ENCODE data around the gene CBX8. TPM values are rescaled to one million over a fixed set of nuclear protein-coding genes. Genes with fewer than 3 reads are reported as not detected.

Gene CBX8
- total and polyA plus RNA-seq, 5 experiments from 2014 or later, result 0.13 to 2.4 (median 1.4) TPM

DNA sequence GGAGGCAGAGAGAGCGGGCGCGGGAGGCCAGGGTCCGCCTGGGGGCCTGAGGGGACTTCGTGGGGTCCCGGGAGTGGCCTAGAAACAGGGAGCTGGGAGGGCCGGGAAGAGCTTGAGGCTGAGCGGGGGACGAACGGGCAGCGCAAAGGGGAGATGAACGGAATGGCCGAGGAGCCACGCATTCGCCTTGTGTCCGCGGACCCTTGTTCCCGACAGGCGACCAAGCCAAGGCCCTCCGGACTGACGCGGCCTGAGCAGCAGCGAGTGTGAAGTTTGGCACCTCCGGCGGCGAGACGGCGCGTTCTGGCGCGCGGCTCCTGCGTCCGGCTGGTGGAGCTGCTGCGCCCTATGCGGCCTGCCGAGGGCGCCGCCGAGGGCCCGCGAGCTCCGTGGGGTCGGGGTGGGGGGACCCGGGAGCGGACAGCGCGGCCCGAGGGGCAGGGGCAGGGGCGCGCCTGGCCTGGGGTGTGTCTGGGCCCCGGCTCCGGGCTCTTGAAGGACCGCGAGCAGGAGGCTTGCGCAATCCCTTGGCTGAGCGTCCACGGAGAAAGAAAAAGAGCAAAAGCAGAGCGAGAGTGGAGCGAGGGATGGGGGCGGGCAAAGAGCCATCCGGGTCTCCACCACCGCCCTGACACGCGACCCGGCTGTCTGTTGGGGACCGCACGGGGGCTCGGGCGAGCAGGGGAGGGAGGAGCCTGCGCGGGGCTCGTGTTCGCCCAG is 43.6 kb upstream of the CBX8 start:
- Mint-ChIP-seq H3K9me3 (peaks cover 0 to 2% (median 0%) of the 10 kb centered on the region in 9 donors), H3K4me1 (peaks cover 16 to 60% (median 46%) of the 10 kb centered on the region in 4 donors)

DNA sequence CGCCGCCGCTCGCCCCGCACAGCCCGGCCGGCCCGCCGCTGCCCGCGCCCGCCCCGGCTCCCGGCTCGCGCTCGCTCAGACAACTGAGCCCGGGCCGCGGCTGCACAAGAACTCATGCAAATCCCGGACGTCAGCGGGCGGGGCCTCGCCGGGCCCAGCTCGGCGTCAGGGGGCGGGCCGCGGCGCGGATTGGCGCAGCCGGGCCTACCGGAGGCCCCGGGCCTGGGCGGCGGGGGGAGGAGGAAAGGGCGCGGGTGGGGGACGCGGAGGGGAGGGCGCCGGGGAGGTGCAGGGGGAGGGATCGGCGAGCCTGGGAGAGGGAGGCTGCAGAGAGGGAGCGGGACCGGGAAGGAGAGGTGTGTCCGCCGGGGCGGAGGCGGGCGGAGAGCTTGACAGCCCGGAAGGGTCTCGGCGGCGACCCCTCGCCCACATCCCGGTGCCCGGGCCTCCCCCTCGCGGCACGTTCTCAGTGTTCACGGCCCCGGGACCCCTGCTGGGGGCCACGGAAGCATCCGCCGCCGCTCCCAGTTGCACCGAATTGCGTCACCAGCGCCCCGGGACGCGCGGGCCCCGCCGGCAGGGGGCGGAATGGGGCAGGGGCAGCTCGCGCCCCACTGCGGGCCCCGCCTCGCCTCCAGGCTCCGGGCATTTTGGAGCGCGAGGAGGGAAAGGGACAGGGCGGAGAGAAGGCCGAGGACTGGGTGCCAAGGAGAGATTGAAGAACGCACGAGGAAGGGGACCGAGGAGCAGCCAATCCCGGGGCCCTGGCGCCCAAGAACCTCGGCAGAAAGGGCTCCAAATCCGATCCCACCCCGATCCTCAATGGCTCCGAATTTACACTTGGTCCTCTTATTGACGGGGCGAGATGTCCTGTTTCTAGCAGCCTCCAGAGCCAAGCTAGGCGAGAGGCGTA is 42.7 kb upstream of the CBX8 start, which contains the start of gene CBX4:
CBX4 (minus strand) TSS at position 85 of the 913 bp plus-strand sequence. CDS start 189 bp downstream, outside the sequence.
- peak within 1 kb of the TSS; percentile 94 to 100 (median 97) for H3K4me3 Mint-ChIP-seq
- H3K36me3 Mint-ChIP-seq, result peaks cover 0 to 12% (median 4%) of the 10 kb centered on the region in 3 donors
- peaks cover 0 to 2% (median 0%) of the 10 kb centered on the region in 9 donors for H3K9me3 Mint-ChIP-seq
- ATAC-seq (peak; percentile 73 to 75), DNase-seq (peak; percentile 78 to 94 (median 88))
- H3K27me3 Mint-ChIP-seq, result peaks cover 7 to 33% (median 13%) of the 10 kb centered on the region in 5 donors
- peaks cover 19 to 63% (median 50%) of the 10 kb centered on the region in 4 donors for H3K4me1 Mint-ChIP-seq
- POLR2A ChIA-PET, result interaction anchor here (0.5 to 9.0 kb wide), 15 partner anchors 9 to 1796 kb away, joined by 3 to 152 read pairs (median 5); partner anchors contain the start of genes CBX2 and CBX8
- peak within 1 kb of the TSS; percentile 95 to 99 (median 98) for H3K27ac Mint-ChIP-seq

More for the DNA sequence above, 43.6 kb upstream of the CBX8 start:
- POLR2A ChIA-PET, result interaction anchor here (0.6 to 9.0 kb wide), 10 partner anchors 9 to 157 kb away, joined by 3 to 152 read pairs (median 9); partner anchors contain the start of genes CBX2 and CBX8
- Mint-ChIP-seq H3K4me3 (peak overlapping the region; percentile 38 to 97 (median 65)), H3K27me3 (peaks cover 7 to 37% (median 13%) of the 10 kb centered on the region in 5 donors), H3K27ac (peak overlapping the region in 3 of 10 donors; percentile 32 to 73 (median 65)), H3K36me3 (peaks cover 0 to 5% (median 0%) of the 10 kb centered on the region in 3 donors)
- ATAC-seq, result no peak
- peak in 3 of 10 donors; percentile 23 to 40 (median 35) for DNase-seq

DNA sequence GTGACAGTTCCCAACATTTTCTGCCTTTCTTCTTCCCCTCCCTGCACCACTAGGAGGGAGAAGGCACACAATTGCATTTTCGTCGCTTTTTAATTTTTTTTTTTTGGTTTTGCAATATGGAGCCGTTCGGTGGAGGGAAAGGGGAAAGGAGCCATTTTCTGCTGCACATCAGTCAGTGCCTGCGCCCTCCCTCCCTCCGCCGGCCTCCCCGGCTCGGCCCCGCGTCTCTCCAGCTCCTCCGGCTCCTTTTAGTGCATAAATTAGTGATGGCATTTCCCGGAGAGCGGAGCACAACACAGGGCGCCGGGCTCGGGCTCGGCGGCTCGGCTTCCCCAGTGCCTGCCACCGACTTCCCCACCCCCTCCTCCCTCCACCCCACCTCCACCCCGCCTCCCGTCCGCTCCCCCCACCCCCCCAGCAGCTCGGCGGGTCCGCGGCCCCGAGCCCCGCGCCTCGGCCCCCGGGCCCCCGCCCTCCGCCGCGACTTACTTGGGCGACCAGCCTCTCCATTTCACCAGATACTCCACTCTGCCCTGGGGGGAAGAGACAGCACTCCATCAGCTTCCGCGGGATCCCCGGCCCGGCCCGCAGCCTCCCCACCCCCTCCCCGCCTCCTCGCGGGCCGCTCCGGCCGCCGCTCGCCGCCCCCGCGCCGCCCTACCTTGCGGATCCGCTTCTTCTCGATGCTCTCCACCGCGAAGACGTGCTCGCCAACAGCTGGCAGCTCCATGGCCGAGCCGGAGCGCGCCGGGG is 41.8 kb upstream of the CBX8 start:
- H3K36me3 Mint-ChIP-seq, result peaks cover 0 to 19% (median 5%) of the 10 kb centered on the region in 3 donors
- ATAC-seq (peak; percentile 35 to 39), DNase-seq (peak; percentile 40 to 84 (median 58))

DNA sequence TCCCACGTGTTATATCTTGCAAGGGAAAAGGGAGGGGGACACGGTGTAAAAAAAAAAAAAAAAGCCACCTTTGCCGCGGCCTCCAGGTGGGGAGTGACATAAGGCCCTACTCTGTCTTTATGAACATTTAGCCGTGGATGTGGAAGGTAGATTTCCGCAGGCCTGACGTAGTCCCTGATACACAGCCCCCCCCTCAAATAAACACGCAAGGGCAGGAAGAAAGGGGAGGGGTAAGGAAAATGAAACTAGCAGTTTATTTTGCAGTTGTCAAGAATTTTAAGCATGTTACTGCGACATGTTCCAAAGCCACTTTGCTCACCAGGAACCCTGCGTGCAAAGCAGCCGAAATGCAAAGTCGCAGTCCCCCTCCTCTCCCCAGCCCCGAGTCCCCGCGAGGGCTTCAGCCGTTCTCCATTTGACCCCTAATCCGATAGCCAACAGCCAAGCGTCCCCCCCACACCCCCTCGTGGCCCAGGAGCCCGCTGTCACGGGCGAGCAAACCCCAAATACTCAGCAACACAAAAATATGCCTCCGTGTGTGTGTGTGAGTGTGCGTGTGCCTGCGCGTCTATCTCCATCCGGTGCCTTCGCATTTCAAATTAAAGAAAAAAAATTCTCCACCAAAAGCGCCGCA is 41.1 kb upstream of the CBX8 start:
- Mint-ChIP-seq H3K4me3 (peak overlapping the region; percentile 94 to 100 (median 97)), H3K4me1 (peaks cover 20 to 63% (median 53%) of the 10 kb centered on the region in 4 donors), H3K27ac (peak overlapping the region; percentile 95 to 99 (median 98)), H3K27me3 (peaks cover 3 to 28% (median 10%) of the 10 kb centered on the region in 5 donors), H3K9me3 (peaks cover 0 to 2% (median 0%) of the 10 kb centered on the region in 9 donors), H3K36me3 (peaks cover 0 to 24% (median 8%) of the 10 kb centered on the region in 3 donors)
- ATAC-seq (peak; percentile 15 to 22), DNase-seq (peak in 8 of 10 donors; percentile 20 to 82 (median 54))
- POLR2A ChIA-PET, result interaction anchor here (0.6 to 9.0 kb wide), 17 partner anchors 8 to 1032 kb away, joined by 3 to 152 read pairs (median 4); partner anchors contain the start of gene CBX8

More for the DNA sequence above, 41.8 kb upstream of the CBX8 start:
- Mint-ChIP-seq H3K4me3 (peak overlapping the region; percentile 94 to 100 (median 97)), H3K27me3 (peaks cover 6 to 33% (median 13%) of the 10 kb centered on the region in 5 donors), H3K9me3 (peaks cover 0 to 2% (median 0%) of the 10 kb centered on the region in 9 donors), H3K4me1 (peaks cover 20 to 63% (median 51%) of the 10 kb centered on the region in 4 donors), H3K27ac (peak overlapping the region; percentile 95 to 99 (median 98))
- POLR2A ChIA-PET, result interaction anchor here (0.5 to 9.0 kb wide), 14 partner anchors 8 to 1797 kb away, joined by 3 to 152 read pairs (median 5); partner anchors contain the start of genes CBX2 and CBX8

DNA sequence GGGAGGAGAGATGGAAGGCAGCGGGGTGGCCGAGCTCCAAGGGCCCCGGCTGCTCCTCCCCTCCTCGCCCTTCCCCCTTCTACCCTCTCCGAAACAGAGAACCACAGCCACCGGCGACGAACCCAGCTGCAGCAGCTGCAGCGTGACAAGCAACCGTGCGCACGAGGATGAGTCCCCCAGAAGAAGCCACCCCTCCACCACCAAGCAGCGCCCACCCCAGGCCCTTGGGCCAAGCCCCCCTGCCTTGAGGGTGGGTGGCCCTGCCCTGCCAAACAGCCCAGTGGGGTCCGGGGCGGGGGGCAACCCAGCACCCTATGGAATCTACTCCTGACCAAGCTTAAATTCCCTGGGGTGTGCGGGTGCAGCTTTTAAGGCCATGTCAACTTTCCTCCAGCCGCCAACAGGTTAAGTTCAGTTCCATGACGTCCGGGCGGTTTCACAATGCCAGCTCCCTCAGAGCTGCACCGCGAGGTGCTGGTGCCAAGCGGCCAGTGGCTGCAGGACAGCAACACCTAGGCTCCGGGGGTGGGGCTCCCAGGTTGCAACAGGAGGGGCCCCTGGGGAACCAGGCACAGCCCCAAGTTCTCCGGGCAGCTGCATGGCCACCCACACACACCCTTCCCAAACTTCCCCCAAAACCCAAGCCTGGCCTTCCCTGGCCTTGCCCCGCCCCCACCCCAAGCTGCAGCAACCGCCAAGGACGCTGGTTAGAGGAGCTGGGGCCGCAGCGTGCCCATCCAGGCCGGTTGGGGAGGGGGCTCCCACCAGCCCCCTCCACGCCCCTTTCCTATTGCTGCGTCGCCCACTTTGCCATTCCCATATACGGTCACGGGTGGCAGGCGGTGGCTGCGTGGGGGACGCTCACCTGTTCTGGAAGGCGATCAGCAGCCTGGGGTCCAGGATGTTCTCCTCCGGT is 40.4 kb upstream of the CBX8 start:
- DNase-seq (peak in 9 of 10 donors; percentile 28 to 74 (median 50)), ATAC-seq (peak in 1 of 2 donors; percentile 5)
- Mint-ChIP-seq H3K4me3 (peak overlapping the region; percentile 94 to 100 (median 97)), H3K36me3 (peaks cover 0 to 26% (median 8%) of the 10 kb centered on the region in 3 donors), H3K27ac (peak overlapping the region; percentile 95 to 99 (median 98)), H3K9me3 (peaks cover 0 to 2% (median 0%) of the 10 kb centered on the region in 9 donors), H3K27me3 (peaks cover 2 to 20% (median 6%) of the 10 kb centered on the region in 5 donors), H3K4me1 (peaks cover 18 to 58% (median 48%) of the 10 kb centered on the region in 4 donors)
- POLR2A ChIA-PET, result interaction anchor here (0.5 to 9.0 kb wide), 18 partner anchors 11 to 1879 kb away, joined by 3 to 152 read pairs (median 4); partner anchors contain the start of genes CBX2, CBX8, GAA and TNRC6C

DNA sequence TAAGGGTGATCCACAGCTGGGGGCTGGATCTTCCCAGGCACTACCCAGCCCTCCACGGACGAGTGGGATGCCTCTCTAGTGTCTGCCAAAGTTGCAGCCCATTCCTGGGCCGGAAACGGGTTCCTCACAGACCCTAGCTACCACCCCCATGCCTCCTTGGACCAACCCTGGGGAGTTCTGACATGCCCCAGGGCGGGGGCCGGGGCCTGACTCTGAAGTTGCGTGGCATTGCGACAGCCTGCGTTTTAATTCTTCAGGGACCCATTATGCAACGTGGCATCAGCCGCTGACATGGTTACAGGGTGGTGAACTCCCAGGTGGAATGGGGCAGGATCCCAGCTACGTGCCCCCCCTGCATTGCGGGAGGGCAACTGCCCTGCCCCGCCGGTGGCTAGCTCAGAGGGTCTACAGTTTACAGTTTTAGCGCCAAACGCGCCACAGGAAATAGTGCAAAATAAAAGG is 39.7 kb upstream of the CBX8 start:
- Mint-ChIP-seq H3K9me3 (peaks cover 0 to 2% (median 0%) of the 10 kb centered on the region in 9 donors), H3K4me3 (peak overlapping the region; percentile 78 to 100 (median 97)), H3K4me1 (peaks cover 15 to 53% (median 43%) of the 10 kb centered on the region in 4 donors), H3K36me3 (peaks cover 0 to 26% (median 8%) of the 10 kb centered on the region in 3 donors), H3K27me3 (peaks cover 0 to 15% (median under 1%) of the 10 kb centered on the region in 5 donors), H3K27ac (peak overlapping the region in 7 of 10 donors; percentile 19 to 96 (median 67))
- no peak for DNase-seq
- POLR2A ChIA-PET, result interaction anchor here (0.5 to 9.0 kb wide), 15 partner anchors 10 to 1878 kb away, joined by 3 to 152 read pairs (median 4); partner anchors contain the start of genes CBX2, CBX8, GAA and TNRC6C
- ATAC-seq, result no peak

DNA sequence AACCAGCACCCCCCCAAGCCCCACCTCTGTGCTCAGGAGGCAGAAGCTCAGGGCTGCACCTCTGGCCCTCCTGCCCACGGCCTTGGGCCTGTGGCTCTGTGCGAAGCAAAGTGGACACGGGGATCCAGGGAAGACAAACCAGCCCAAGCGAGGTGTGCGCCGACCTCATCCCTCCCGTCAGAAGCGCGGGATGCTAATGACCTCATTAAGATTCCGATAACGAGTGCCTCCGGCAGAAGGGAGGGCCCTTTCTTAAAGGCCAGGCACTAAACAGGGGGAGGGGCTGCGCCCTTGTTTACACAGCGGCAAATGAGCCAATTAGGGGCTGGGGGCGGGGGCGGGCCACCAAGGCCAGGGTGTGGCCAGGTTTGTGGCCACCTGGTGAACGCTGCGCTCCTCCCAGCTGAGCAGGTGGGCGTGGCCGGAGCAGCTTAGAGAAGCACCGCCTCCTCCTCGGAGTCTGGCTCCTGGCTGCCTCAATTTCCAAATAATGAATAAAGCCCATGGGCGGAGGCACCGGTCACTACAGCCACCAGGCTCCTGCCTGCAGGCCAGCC is 39.2 kb upstream of the CBX8 start:
- ATAC-seq (no peak), DNase-seq (no peak)
- peaks cover 15 to 53% (median 43%) of the 10 kb centered on the region in 4 donors for H3K4me1 Mint-ChIP-seq

DNA sequence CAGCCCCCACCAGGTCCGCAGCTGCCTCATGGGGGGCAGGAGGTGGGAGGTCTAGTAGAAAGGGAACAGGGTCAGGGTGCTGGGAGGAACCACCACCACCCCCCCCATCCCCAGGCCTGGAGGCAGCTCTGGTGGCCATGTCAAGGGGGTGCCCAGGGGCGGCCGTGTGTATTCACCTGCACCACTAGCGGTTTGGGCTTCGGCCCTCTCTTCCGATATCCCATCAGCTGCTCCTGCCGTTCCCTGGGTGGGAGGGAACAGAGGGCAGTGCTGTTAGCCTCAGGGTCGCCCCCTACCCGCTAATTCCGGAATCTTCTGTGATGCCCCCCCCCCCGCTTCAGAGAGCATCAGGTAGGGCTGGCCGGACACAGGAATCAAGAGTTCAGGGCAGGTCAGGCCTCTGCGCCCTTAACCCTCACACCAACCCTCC is 38.6 kb upstream of the CBX8 start:
- H3K36me3 Mint-ChIP-seq, result peaks cover 0 to 23% (median 8%) of the 10 kb centered on the region in 3 donors
- DNase-seq, result peak in 1 of 10 donors; percentile 62
- peaks cover 0 to 5% (median 0%) of the 10 kb centered on the region in 5 donors for H3K27me3 Mint-ChIP-seq
- H3K4me3 Mint-ChIP-seq, result peak overlapping the region in 6 of 10 donors; percentile 20 to 100 (median 50)
- H3K27ac Mint-ChIP-seq, result peak overlapping the region in 1 of 10 donors; percentile 56
- peaks cover 15 to 48% (median 40%) of the 10 kb centered on the region in 4 donors for H3K4me1 Mint-ChIP-seq
- no peak for ATAC-seq
- H3K9me3 Mint-ChIP-seq, result peaks cover 0 to 2% (median 0%) of the 10 kb centered on the region in 9 donors
- POLR2A ChIA-PET, result interaction anchor here (1.3 to 9.0 kb wide), 5 partner anchors 8 to 161 kb away, joined by 3 to 152 read pairs (median 6); partner anchors contain the start of gene CBX8

More for the DNA sequence above, 39.2 kb upstream of the CBX8 start:
- no peak overlapping the region for H3K27ac Mint-ChIP-seq
- H3K9me3 Mint-ChIP-seq, result peaks cover 0 to 2% (median 0%) of the 10 kb centered on the region in 9 donors
- POLR2A ChIA-PET, result interaction anchor here (0.5 to 9.0 kb wide), 10 partner anchors 8 to 1878 kb away, joined by 3 to 152 read pairs (median 4); partner anchors contain the start of genes CBX8 and TNRC6C
- peak overlapping the region in 6 of 10 donors; percentile 20 to 100 (median 97) for H3K4me3 Mint-ChIP-seq
- peaks cover 0 to 10% (median 0%) of the 10 kb centered on the region in 5 donors for H3K27me3 Mint-ChIP-seq
- peaks cover 0 to 26% (median 8%) of the 10 kb centered on the region in 3 donors for H3K36me3 Mint-ChIP-seq

Data from naive thymus-derived CD8-positive, alpha-beta T cell (primary cell).